HG03175 (cell line): ENCODE results near the gene SMIM33.
"Not testable (repeated sequence)": the region's sequence is repeated elsewhere in the genome, so short reads cannot be mapped to it uniquely, and the experiment has no call there.

Source experiments
- ATAC-seq: cut with Tn5 transposase; IDR thresholded peaks from one replicate; pipeline ENCODE4 v1.9.1; 2021; ENCODE audit warnings: mild to moderate bottlenecking, moderate library complexity; ENCODE audit not compliant: unreplicated experiment

SMIM33 gene

DNA sequence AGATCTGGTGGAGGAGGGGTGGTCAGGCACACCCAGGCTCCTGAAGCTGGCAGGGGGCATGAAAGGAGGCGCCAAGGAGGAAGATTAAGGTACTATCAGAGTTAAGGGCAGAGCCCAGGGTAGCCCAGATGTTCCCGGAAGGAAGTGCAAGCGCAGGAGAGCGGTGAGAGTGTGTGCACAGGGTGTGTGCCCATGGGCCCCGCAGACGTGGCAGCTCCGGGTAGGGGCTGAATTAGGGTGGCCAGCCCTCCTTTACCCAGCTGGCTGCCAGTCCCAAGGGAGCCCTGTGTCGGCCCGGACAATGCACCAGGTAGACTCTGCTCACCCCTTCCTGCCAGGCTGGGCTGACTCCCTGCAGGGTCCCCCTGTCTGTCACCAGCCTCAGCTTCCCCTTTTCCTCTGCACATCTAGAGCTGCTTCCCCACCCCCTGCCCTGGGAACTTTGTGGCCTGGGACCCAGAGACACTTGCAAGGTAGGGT is at the start of gene SMIM33:
Gene SMIM33, plus strand, starts transcription at position 184 of the 480 bp plus-strand sequence. Its CDS starts 118 bp downstream, at position 302.
- peak; percentile 38 for ATAC-seq

- ATAC-seq: peak; percentile 60
Observed at GRCh38 chr5:139422307-139422893, 48.4 kb upstream of the SMIM33 start.

GRCh38 chr5:139425497-139425896 is 45.3 kb upstream of the SMIM33 start:
- no peak for ATAC-seq

- no peak for ATAC-seq
Observed at GRCh38 chr5:139426203-139426885, 44.5 kb upstream of the SMIM33 start.

DNA sequence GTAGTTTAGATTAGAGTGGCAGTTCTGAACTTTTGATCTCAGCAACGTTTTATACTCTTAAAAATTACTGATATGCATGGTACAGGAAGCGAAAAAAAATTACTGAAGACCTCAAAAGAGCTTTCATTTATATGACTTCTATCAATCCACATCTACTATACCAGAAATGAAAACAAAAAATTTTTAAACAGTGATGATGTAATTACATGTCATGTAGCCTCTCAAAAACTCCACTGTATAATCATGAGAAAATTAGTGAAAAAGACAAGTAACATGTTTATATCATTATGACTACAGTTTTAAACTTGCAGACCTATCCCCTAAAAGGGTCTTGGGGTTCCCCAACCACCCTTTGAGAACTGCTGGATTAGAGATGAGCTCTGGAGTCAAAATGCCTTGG is 40.8 kb upstream of the SMIM33 start:
- no peak for ATAC-seq

- ATAC-seq: no peak
Observed at GRCh38 chr5:139431706-139432105, 39.1 kb upstream of the SMIM33 start.

DNA sequence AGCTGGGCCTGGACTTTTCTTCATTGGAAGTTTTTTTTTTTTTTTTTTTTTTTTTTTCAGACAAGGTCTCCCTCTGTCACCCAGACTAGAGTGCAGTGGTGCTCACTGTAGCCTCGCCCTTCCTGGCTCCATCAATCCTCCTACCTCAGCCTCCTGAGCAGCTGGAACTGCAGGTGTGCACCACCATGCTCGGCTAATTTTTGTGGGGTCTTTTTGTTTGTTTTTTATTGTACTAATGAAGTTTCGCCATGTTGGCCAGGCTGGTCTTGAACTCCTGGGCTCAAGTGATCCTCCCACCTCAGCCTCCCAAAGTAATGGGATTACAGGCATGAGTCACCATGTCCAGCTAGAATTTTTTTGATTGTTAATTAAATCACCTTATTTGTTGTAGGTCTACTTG is 35.1 kb upstream of the SMIM33 start:
- no peak for ATAC-seq

DNA sequence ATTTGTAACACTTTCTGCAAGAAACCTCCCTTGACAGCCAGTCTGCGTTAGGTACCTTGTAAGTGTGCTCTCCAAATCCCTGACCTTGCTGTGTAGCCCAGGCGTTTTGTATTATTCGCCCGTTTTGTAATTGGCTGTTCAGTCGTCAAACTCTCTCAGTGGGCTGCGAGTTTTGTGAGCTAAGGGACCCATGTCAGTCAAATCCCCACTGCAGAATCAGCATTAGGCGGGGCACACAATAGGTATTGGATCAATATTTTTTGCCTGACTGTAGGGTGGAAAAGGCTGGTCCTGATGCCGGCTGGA is 32.1 kb upstream of the SMIM33 start:
- ATAC-seq: no peak

DNA sequence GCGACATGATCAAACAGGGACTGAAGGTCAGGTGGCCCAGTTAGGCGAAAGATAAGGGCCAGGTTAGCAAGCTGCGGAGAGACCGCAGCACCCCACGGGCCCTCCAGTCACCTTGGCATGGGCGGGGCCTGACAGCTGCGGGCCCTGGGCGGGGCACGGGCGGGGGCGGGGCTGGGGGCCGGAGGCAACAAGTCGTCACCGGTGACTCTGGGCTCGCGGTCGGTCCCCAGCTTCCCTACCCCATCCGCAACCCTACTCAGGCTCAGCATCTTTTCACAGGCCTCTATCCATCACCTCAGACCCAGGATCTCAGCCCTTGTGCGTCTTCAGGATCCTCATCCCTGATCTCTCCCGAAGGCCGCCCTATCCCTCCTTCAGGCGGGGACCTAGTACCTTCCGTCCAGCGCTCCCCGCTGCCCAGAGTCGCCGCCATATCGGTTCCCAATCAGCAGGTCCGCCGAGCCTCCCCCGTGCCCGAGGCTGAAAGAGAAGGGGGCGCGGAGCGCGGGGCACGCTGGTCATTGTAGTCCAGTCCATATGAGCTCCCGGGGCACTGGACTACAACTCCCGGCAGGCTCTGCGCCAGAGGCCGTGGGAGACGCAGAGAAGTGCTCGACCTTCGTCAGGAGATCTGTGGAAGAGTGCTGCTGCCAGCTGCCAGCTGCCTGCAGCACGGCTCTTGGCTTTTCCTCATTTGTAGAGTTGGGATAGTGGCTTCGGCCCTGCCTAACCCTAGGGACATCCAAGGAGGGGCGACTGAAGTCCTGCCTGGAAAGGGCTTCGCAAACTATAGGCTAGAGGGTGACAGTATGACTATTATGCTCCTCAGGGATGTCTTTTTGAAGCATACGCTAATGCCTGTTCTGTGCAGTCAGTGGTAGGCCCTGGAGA is 31.5 kb upstream of the SMIM33 start, which contains the start of gene DNAJC18:
Gene DNAJC18, minus strand, starts transcription at position 513 of the 891 bp plus-strand sequence. Its CDS starts 80 bp downstream, at position 433.
- ATAC-seq: peak; percentile 92

GRCh38 chr5:139440416-139440815 is 30.4 kb upstream of the SMIM33 start:
- not testable (repeated sequence) for ATAC-seq

- ATAC-seq: no peak
Observed at GRCh38 chr5:139443831-139444453, 26.9 kb upstream of the SMIM33 start.

DNA sequence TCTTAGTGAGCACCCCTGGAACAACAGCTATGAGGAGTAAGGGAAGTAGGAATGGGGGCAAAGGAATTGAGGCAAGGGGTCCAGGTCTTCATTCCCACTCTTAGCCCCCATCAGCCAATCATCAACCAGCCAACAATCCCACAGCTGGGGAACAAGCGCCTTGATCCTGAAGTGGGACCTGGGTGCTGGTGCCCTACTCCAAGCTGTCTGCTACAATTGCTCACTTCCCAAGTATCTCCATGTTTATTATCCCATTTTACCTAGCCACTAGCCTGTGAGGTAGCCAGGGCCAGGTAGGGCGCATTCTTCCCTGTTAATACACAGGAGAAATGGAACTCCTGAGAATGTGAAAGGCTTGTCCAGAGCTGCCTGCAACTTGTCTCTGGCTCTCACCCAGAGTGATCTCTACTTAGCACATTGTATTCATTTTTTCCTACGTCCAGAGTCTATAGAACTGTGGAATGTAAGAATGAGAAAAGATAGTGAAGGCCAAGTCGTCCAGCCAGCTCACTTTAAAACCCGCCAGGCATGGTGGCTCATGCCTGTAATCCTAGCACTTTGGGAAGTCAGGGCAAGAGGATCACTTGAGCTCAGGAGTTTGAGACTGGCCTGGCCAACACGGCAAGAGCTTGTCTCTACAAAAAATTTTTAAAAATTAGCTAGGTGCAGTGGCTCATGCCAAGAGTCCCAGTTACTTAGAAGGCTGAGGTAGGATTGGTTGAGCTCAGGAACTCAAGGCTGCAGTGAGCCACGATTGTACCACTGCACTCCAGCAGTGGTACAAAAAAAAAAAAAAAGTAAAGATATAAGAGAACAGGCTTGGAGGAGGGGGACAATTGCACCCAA is 25.3 kb upstream of the SMIM33 start:
- ATAC-seq: no peak

- no peak for ATAC-seq
Observed at GRCh38 chr5:139446956-139447779, 23.6 kb upstream of the SMIM33 start.

GRCh38 chr5:139451176-139451575 is 19.6 kb upstream of the SMIM33 start:
- ATAC-seq: no peak

GRCh38 chr5:139451878-139452660 is 18.7 kb upstream of the SMIM33 start:
- ATAC-seq: no peak

DNA sequence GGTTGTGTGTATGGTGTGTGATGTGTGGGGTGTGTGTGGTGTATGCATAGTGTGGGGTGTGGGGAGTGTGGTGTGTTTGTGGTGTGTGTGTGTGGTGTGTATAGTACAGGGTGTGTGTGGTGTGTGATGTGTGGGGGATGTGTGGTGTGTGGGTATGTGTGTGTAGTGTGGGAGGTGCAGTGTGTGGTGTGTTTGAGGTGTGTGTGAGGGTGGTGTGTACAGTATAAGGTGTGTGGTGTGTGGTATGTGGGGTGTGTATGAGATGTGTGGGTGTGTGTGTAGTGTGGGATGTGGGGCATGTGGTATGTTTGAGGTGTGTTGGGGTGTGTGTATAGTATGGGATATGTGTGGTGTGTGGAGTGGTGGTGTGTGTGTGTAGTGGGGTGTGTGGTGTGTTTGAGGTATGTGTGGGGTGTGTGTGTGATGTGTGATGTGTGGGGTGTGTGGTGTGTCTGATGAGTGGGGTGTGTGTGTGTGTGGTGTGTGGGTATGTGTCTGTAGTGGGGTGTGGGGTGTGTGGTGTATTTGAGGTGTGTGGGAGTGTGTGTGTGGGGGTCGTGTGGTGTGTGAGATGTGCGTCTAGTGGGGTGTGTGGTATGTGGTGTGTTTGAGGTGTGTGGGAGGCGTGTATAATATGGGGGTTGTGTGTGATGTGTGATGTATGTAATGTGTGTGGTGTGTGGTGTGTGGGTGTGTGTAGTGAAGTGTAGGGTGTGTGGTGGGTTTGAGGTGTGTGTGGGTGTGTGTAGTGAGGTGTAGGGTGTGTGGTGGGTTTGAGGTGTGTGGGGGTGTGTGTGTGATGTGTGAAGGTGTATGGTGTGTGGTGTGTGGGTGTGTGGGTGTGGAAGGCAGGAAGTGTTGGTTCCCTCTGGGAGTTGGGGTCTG is 16.9 kb upstream of the SMIM33 start:
- no peak for ATAC-seq

DNA sequence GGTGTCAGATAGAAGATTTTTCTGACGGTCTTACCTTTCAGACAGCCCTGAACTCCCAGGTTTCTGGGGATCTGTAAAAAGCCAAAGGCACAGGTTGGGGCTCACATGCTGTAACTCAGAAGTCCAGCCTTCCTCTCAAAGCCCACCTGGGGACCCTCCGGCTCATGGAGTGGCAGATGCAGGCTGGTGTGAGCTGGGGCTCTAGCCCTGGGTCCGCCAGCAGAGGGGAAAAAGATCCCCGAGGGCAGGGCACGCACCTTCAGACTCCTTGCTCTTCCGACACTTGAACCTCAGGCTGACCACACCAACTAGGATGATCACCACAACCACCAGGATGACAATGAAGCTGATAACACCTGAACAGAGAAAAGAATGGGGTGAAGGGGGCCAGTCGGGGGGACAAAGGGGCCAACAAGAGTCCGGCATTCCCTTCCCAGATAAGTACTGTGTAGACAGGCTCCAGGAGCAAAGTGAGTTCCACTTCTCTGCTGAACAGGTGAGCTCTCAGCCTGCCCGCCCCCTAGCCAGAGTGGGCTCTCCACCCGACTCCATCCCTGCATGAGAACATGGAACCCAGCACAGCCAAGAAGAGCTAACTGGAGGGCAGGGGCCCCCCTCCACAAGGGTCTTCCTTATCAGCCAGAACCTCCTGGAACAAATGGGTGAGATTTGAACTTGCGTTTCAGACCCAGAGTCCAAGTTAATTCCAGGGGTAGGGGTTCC is 16.1 kb upstream of the SMIM33 start:
- ATAC-seq: no peak
